ENCODE data around the gene DAZAP1. TPM values are rescaled to one million over a fixed set of nuclear protein-coding genes. Genes with fewer than 3 reads are reported as not detected.

Gene DAZAP1
- total RNA-seq, 2 donors from 2014 or later = 154 to 179 TPM

DNA sequence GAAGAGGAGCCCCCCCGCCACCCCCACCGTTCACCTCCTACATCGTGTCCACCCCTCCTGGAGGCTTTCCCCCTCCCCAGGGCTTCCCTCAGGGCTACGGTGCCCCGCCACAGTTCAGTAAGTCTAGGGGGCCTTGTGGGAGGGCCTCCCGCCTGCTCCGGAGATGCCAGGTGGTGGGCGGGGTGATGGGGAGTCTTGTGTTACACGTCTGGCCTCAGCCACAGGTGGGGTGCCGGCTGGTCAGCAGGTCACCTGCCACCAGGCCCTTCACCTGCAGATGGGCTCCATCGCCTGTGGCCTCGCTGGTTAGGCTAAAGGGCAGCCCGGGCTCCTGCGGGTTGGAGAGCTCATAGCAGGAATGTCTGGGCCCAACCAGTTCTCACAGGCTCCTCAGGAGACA lies 22.9 kb downstream of the DAZAP1 start:
- DNase-seq = no peak

DNA sequence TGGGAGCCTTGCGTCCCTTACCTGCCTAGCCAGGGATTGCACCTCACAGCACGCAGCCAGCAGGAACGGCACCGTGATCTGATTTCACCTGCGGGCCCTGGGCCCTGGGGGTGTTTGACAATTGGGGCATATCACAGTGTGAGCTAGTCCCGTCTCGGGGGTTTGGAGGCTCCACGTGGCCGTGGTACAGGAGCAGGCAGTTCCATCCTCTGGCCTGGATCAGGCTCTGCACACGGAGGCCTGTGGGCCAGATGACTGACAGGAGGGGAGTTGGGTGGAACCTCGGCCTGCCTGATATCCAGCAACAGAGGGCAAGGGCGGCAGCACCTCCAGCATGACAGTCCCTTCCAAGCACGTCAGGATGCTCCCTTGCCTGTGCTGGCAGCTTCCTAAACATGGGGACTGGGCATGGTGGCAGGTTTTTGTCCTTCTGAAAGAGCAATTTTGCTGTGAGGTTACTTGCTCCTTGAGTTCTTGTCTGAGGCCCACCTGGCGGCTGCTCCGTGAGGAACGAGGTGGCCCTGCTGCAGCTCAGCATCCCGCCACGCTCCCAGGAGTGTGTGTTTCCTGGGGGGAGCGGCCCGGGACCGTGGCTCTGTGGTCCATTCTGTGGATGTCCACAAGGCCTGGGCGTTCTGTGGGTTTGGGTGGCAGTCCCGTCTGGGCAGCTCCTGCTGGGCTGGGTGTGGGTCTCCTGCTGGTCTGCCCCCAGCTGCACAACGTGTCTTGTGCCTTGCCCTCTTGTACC lies 24.5 kb downstream of the DAZAP1 start:
- Histone ChIP-seq H3K36me3 (ENCODE audit: control insufficient read depth, insufficient read depth, low read length) (peaks cover 61% of the 10 kb centered on the region), H3K27ac (ENCODE audit: low read depth, low read length) (no peak overlapping the region), H3K27me3 (ENCODE audit: control insufficient read depth, insufficient read depth, low read length, poor library complexity, severe bottlenecking) (no peaks in the 10 kb centered on the region), H3K4me1 (ENCODE audit: control insufficient read depth, insufficient read depth, low read length) (no peaks in the 10 kb centered on the region), H3K9ac (ENCODE audit: extremely low read depth, low read length, poor library complexity, severe bottlenecking) (no peak overlapping the region), H3K4me3 (ENCODE audit: low read length) (no peak overlapping the region), H3K9me3 (ENCODE audit: control insufficient read depth, low read length) (no peaks in the 10 kb centered on the region)
- Mint-ChIP-seq H3K27me3 (ENCODE audit: insufficient read depth) (no peaks in the 10 kb centered on the region), H3K27ac (peak overlapping the region; percentile 44), H3K4me3 (no peak overlapping the region), H3K9me3 (no peaks in the 10 kb centered on the region), H3K36me3 (ENCODE audit: low read depth) (peaks cover 39% of the 10 kb centered on the region), H3K4me1 (no peaks in the 10 kb centered on the region)
- TF ChIP-seq, protein P1, sequence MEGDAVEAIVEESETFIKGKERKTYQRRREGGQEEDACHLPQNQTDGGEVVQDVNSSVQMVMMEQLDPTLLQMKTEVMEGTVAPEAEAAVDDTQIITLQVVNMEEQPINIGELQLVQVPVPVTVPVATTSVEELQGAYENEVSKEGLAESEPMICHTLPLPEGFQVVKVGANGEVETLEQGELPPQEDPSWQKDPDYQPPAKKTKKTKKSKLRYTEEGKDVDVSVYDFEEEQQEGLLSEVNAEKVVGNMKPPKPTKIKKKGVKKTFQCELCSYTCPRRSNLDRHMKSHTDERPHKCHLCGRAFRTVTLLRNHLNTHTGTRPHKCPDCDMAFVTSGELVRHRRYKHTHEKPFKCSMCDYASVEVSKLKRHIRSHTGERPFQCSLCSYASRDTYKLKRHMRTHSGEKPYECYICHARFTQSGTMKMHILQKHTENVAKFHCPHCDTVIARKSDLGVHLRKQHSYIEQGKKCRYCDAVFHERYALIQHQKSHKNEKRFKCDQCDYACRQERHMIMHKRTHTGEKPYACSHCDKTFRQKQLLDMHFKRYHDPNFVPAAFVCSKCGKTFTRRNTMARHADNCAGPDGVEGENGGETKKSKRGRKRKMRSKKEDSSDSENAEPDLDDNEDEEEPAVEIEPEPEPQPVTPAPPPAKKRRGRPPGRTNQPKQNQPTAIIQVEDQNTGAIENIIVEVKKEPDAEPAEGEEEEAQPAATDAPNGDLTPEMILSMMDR (conservative IDR thresholded peaks at IDR 0.05) = no peak
- no peak for DNase-seq
- WGBS, 2 experiments (ENCODE audit: insufficient coverage in 1 of 2, insufficient read length in 1 of 2) = 94 to 97% methylated on average over 14 to 24 of the region's 24 CpGs

More for the DNA sequence above, 22.9 kb downstream of the DAZAP1 start:
- H3K9ac ChIP-seq (ENCODE audit: extremely low read depth, low read length, poor library complexity, severe bottlenecking) = no peak overlapping the region
- no peak overlapping the region for H3K4me3 ChIP-seq (ENCODE audit: low read length)
- H3K4me1 Mint-ChIP-seq = no peaks in the 10 kb centered on the region
- TF ChIP-seq, protein P1 (conservative IDR thresholded peaks at IDR 0.05) = no peak
- H3K4me1 ChIP-seq (ENCODE audit: control insufficient read depth, insufficient read depth, low read length) = no peaks in the 10 kb centered on the region
- no peaks in the 10 kb centered on the region for H3K27me3 Mint-ChIP-seq (ENCODE audit: insufficient read depth)
- peaks cover 42% of the 10 kb centered on the region for H3K36me3 Mint-ChIP-seq (ENCODE audit: low read depth)
- no peak overlapping the region for H3K4me3 Mint-ChIP-seq
- H3K27ac ChIP-seq (ENCODE audit: low read depth, low read length) = no peak overlapping the region
- H3K9me3 ChIP-seq (ENCODE audit: control insufficient read depth, low read length) = no peaks in the 10 kb centered on the region
- H3K9me3 Mint-ChIP-seq = no peaks in the 10 kb centered on the region
- 99 to 100% methylated on average over 4 to 14 of the region's 14 CpGs for WGBS, 2 experiments (ENCODE audit: insufficient coverage in 1 of 2, insufficient read length in 1 of 2)
- H3K36me3 ChIP-seq (ENCODE audit: control insufficient read depth, insufficient read depth, low read length) = peaks cover 70% of the 10 kb centered on the region
- H3K27me3 ChIP-seq (ENCODE audit: control insufficient read depth, insufficient read depth, low read length, poor library complexity, severe bottlenecking) = no peaks in the 10 kb centered on the region
- H3K27ac Mint-ChIP-seq = no peak overlapping the region

DNA sequence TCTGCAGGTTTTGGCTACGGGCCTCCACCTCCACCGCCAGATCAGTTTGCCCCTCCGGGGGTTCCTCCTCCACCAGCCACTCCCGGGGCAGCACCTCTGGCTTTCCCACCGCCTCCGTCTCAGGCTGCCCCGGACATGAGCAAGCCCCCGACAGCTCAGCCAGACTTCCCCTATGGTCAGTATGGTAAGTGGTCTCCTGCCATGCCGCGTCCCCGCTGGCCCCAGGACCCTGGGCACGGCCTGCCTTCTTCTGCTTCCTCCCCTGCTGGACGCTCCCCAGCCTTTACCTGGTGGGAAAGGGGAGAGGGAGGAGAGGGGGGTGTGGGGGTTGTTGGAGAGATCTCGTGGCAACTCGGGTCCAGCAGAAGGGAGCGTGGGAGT lies 25.1 kb downstream of the DAZAP1 start:
- DNase-seq = no peak
- H3K27me3 ChIP-seq (ENCODE audit: control insufficient read depth, insufficient read depth, low read length, poor library complexity, severe bottlenecking) = no peaks in the 10 kb centered on the region
- no peak overlapping the region for H3K4me3 Mint-ChIP-seq
- no peak overlapping the region for H3K27ac Mint-ChIP-seq
- 95 to 100% methylated on average over 6 to 16 of the region's 16 CpGs for WGBS, 2 experiments (ENCODE audit: insufficient coverage in 1 of 2, insufficient read length in 1 of 2)
- H3K27me3 Mint-ChIP-seq (ENCODE audit: insufficient read depth) = no peaks in the 10 kb centered on the region
- TF ChIP-seq, protein P1 (conservative IDR thresholded peaks at IDR 0.05) = no peak
- no peaks in the 10 kb centered on the region for H3K9me3 ChIP-seq (ENCODE audit: control insufficient read depth, low read length)
- no peak overlapping the region for H3K4me3 ChIP-seq (ENCODE audit: low read length)
- H3K9ac ChIP-seq (ENCODE audit: extremely low read depth, low read length, poor library complexity, severe bottlenecking) = no peak overlapping the region
- H3K9me3 Mint-ChIP-seq = no peaks in the 10 kb centered on the region
- peaks cover 39% of the 10 kb centered on the region for H3K36me3 Mint-ChIP-seq (ENCODE audit: low read depth)
- H3K36me3 ChIP-seq (ENCODE audit: control insufficient read depth, insufficient read depth, low read length) = peaks cover 55% of the 10 kb centered on the region
- H3K4me1 ChIP-seq (ENCODE audit: control insufficient read depth, insufficient read depth, low read length) = no peaks in the 10 kb centered on the region
- H3K4me1 Mint-ChIP-seq = no peaks in the 10 kb centered on the region
- H3K27ac ChIP-seq (ENCODE audit: low read depth, low read length) = no peak overlapping the region

All from endodermal cell (in vitro differentiated cells).